H1 (cell line): ENCODE results near the gene SGMS2. TPM values are rescaled to one million over a fixed set of nuclear protein-coding genes. Genes with fewer than 3 reads are reported as not detected.
A peak's percentile ranks its signal among the peaks of the same experiment; 100 is the strongest.

Source experiments
- CTCF ChIA-PET: fragments of 300-600 bp; sonication (Branson Sonifier 250); formaldehyde crosslinking; loops from one replicate; lab custom pipeline; 2021; ENCODE audit not compliant: partially characterized antibody; lab: Charles Lee
- POLR2A ChIA-PET: fragments of 300-600 bp; sonication (Branson Sonifier 250); formaldehyde crosslinking; loops from one replicate; lab custom pipeline; 2021; ENCODE audit warnings: inconsistent platforms; ENCODE audit not compliant: partially characterized antibody; lab: Charles Lee
- DNase-seq, 2 experiments: peaks; one replicate each; pipeline versions ENCODE4 v3.0.0 to v3.0.0-alpha.2; 2010 to 2022; ENCODE audit warnings: low spot score in 2 of 2, low read depth in 1 of 2, mixed read lengths in 1 of 2
- FAIRE-seq: peaks from 2 replicates; lab custom pipeline; 2011; peaks lifted over from hg19 to GRCh38; lab: Jason Lieb, UNC
- H2AFZ ChIP-seq: 2 replicates; pipeline ENCODE4 v1.8.1; 2012; ENCODE audit warnings: low read length, inconsistent platforms
- H2AK5ac ChIP-seq: 2 replicates; pipeline ENCODE4 v1.6.1; 2013; ENCODE audit warnings: low read depth, low read length
- H2BK120ac ChIP-seq: replicated peaks from 2 replicates; pipeline ENCODE3; 2013; ENCODE audit warnings: low read depth, low read length, inconsistent platforms
- H2BK12ac ChIP-seq: 2 replicates; pipeline ENCODE4 v1.6.1; 2013; ENCODE audit warnings: low read depth, low read length
- H2BK15ac ChIP-seq: 2 replicates; pipeline ENCODE4 v1.6.1; 2013; ENCODE audit warnings: low read length
- H2BK20ac ChIP-seq: 2 replicates; pipeline ENCODE4 v1.6.1; 2013; ENCODE audit warnings: low read length
- H2BK5ac ChIP-seq: 2 replicates; pipeline ENCODE4 v1.6.1; 2013; ENCODE audit warnings: low read depth, low read length
- H3K14ac ChIP-seq: 2 replicates; pipeline ENCODE4 v1.6.1; 2013; ENCODE audit warnings: inconsistent platforms; ENCODE audit not compliant: insufficient read length
- H3K18ac ChIP-seq: 2 replicates; pipeline ENCODE4 v1.6.1; 2013; ENCODE audit warnings: low read length; ENCODE audit errors: extremely low read depth
- H3K23ac ChIP-seq: 2 replicates; pipeline ENCODE4 v1.6.1; 2013; ENCODE audit warnings: inconsistent platforms; ENCODE audit not compliant: insufficient read length
- H3K23me2 ChIP-seq: 2 replicates; pipeline ENCODE4 v1.6.1; 2013; ENCODE audit warnings: low read depth, low read length
- H3K27ac ChIP-seq: 2 replicates; pipeline ENCODE4 v1.6.1; 2011; ENCODE audit warnings: low read depth, low read length, inconsistent platforms
- H3K27me3 ChIP-seq, 4 experiments: replicated peaks in 1 of 4; 1 replicate in 1 of 4; 2 replicates in 3 of 4; pipeline versions ENCODE4 v1.6.1 to v1.8.1; 2011 to 2013; ENCODE audit warnings: low read length in 3 of 4, mild to moderate bottlenecking in 3 of 4, inconsistent platforms in 2 of 4, mixed read lengths in 2 of 4, moderate library complexity in 1 of 4; ENCODE audit not compliant: control insufficient read depth in 3 of 4, insufficient read depth in 3 of 4; ENCODE audit errors: extremely low read depth in 1 of 4
- H3K36me3 ChIP-seq, 4 experiments: 2 replicates each; pipeline versions ENCODE4 v1.6.1 to v1.8.1; 2011 to 2013; ENCODE audit warnings: mild to moderate bottlenecking in 4 of 4, low read length in 3 of 4, moderate library complexity in 2 of 4, control low read depth in 1 of 4, inconsistent platforms in 1 of 4; ENCODE audit not compliant: insufficient read depth in 4 of 4, control insufficient read depth in 2 of 4
- H3K4ac ChIP-seq: replicated peaks from 2 replicates; pipeline ENCODE3; 2013; ENCODE audit warnings: low read length, low read depth, mixed read lengths, inconsistent platforms; ENCODE audit not compliant: insufficient read length
- H3K4me1 ChIP-seq, 4 experiments: replicated peaks in 1 of 4; 1 replicate in 1 of 4; 2 replicates in 3 of 4; pipeline versions ENCODE4 v1.6.1 to v1.8.1; 2011 to 2013; ENCODE audit warnings: low read length in 3 of 4, inconsistent platforms in 2 of 4, mixed read lengths in 1 of 4; ENCODE audit not compliant: insufficient read depth in 4 of 4, control insufficient read depth in 3 of 4
- H3K4me2 ChIP-seq, 2 experiments: 2 replicates each; pipeline versions ENCODE4 v1.6.1 to v1.8.1; 2011 to 2013; ENCODE audit warnings: low read depth in 2 of 2, low read length in 2 of 2, control low read depth in 1 of 2, inconsistent platforms in 1 of 2, mild to moderate bottlenecking in 1 of 2; ENCODE audit not compliant: insufficient read depth in 1 of 2
- H3K4me3 ChIP-seq, 4 experiments: fragments of 200-600, 300-600 bp in 1 of 4; sonication (generic), shearing (Covaris generic), sonication (Bioruptor Twin) in 1 of 4; 2 replicates each; pipeline versions ENCODE4 v1.5.1 to v1.8.1; 2011 to 2016; ENCODE audit warnings: low read length in 4 of 4, low read depth in 3 of 4, control low read depth in 2 of 4, inconsistent platforms in 2 of 4, mild to moderate bottlenecking in 2 of 4, mixed read lengths in 1 of 4, moderate library complexity in 1 of 4; ENCODE audit not compliant: insufficient read depth in 2 of 4; ENCODE audit errors: extremely low read depth in 1 of 4
- H3K56ac ChIP-seq: replicated peaks from 2 replicates; pipeline ENCODE3; 2013; ENCODE audit warnings: low read depth, mild to moderate bottlenecking, mixed read lengths, low read length, inconsistent platforms; ENCODE audit not compliant: insufficient read length
- H3K79me1 ChIP-seq: 2 replicates; pipeline ENCODE4 v1.6.1; 2013; ENCODE audit warnings: low read depth, low read length, control low read depth
- H3K79me2 ChIP-seq, 2 experiments: 2 replicates each; pipeline versions ENCODE4 v1.6.1 to v1.8.1; 2012 to 2013; ENCODE audit warnings: low read length in 2 of 2, mild to moderate bottlenecking in 2 of 2, inconsistent platforms in 1 of 2; ENCODE audit not compliant: insufficient read depth in 2 of 2, control insufficient read depth in 1 of 2
- H3K9ac ChIP-seq, 4 experiments: replicated peaks in 1 of 4; 1 replicate in 1 of 4; 2 replicates in 3 of 4; pipeline versions ENCODE4 v1.6.1 to v1.8.1; 2011 to 2013; ENCODE audit warnings: low read depth in 3 of 4, low read length in 3 of 4, control low read depth in 2 of 4, mild to moderate bottlenecking in 2 of 4, moderate library complexity in 2 of 4, inconsistent platforms in 1 of 4; ENCODE audit errors: extremely low read depth in 1 of 4
- H3K9me3 ChIP-seq, 2 experiments: 2 replicates each; pipeline versions ENCODE4 v1.6.1 to v1.8.1; 2012 to 2013; ENCODE audit warnings: mild to moderate bottlenecking in 2 of 2, moderate library complexity in 2 of 2, control low read depth in 1 of 2, inconsistent platforms in 1 of 2, low read depth in 1 of 2, low read length in 1 of 2, mixed read lengths in 1 of 2; ENCODE audit not compliant: insufficient read depth in 2 of 2
- H4K20me1 ChIP-seq, 2 experiments: replicated peaks in 1 of 2; 2 replicates each; pipeline versions ENCODE3 to v1.8.1; 2011 to 2013; ENCODE audit warnings: inconsistent platforms in 2 of 2, low read length in 2 of 2, mild to moderate bottlenecking in 1 of 2; ENCODE audit not compliant: insufficient read depth in 2 of 2, control insufficient read depth in 1 of 2
- H4K5ac ChIP-seq: 2 replicates; pipeline ENCODE4 v1.6.1; 2013; ENCODE audit warnings: low read length, low read depth, mixed read lengths, inconsistent platforms; ENCODE audit not compliant: insufficient read length
- H4K8ac ChIP-seq: 2 replicates; pipeline ENCODE4 v1.8.0; 2013; ENCODE audit warnings: mild to moderate bottlenecking, moderate library complexity, low read length, inconsistent platforms; ENCODE audit not compliant: insufficient read depth; ENCODE audit errors: extremely low read depth
- H4K91ac ChIP-seq: replicated peaks from 2 replicates; pipeline ENCODE3; 2013; ENCODE audit warnings: low read length, mixed read lengths, inconsistent platforms; ENCODE audit not compliant: insufficient read length
- ATF3 ChIP-seq: IDR thresholded peaks from 2 replicates; pipeline ENCODE4 v1.6.1; 2011; ENCODE audit warnings: low read depth, mild to moderate bottlenecking, low read length; ENCODE audit not compliant: insufficient read depth
- JUN ChIP-seq: IDR thresholded peaks from 2 replicates; pipeline ENCODE4 v1.6.1; 2011; ENCODE audit warnings: low read depth, mild to moderate bottlenecking, improper control_type of control experiment, low read length
- SP1 ChIP-seq: IDR thresholded peaks from 2 replicates; pipeline ENCODE4 v1.6.1; 2011; ENCODE audit warnings: low read depth, low read length
- ZNF274 ChIP-seq: IDR thresholded peaks from 2 replicates; pipeline ENCODE4 v1.7.0; 2012; ENCODE audit warnings: low read length, borderline replicate concordance; ENCODE audit errors: extremely low read depth
- WGBS, 2 experiments: shearing (Covaris generic) in 1 of 2; methylation state at CpG; one replicate each; pipeline versions ENCODE4 v1.1.6 to v1.1.7; 2013 to 2015; ENCODE audit warnings: low lambda C conversion rate in 2 of 2, mixed read lengths in 2 of 2, inconsistent platforms in 1 of 2, low coverage in 1 of 2, missing lambda C conversion rate in 1 of 2; ENCODE audit not compliant: insufficient replicate concordance in 2 of 2, insufficient coverage in 1 of 2, insufficient read length in 1 of 2; ENCODE audit errors: extremely low coverage in 1 of 2, missing lambda C conversion rate in 1 of 2; 5-methylcytosine and 5-hydroxymethylcytosine counted together
- polyA plus RNA-seq, 7 experiments: library from polyadenylated mRNA; depleted of rRNA in 3 of 7; stranded (reverse) in 5 of 7; unstranded in 2 of 7; fragments of >200 nt in 5 of 7; fragments of 200-250 nt in 2 of 7; gene quantifications; 1 replicate in 5 of 7; 2 replicates in 1 of 7; 4 replicates in 1 of 7; pipeline versions ENCODE4 v1.2.1 to v1.2.3, GENCODE V29; 2011 to 2013; ENCODE audit warnings: missing spikeins in 2 of 7, mixed read lengths in 2 of 7
- total RNA-seq: library from RNA; stranded (reverse); fragmentation: NEBNext Ultra II Directional; extraction: Animal tissue kit (Norgen Biotek cat#: 25700); gene quantifications from 2 replicates; pipeline ENCODE4 v1.2.1, GENCODE V29; 2021

Gene SGMS2
- total and polyA plus RNA-seq, 2 of the 8 experiments (the other 6 are each of a cell fraction or from before 2014, with no cell fraction given): 0.04 to 1.3 TPM

- ChIA-PET CTCF (interaction anchor here (1.1 to 2.5 kb wide), 4 partner anchors 14 to 88 kb away, joined by 3 to 9 read pairs (median 6); no protein-coding TSS in a partner anchor), POLR2A (interaction anchor here (1.0 kb wide), 1 partner anchor 7 kb away, joined by 4 read pairs; no protein-coding TSS in a partner anchor)
- DNase-seq: peak in 1 of 2 experiments; percentile 63
- Histone ChIP-seq H3K14ac (no peak overlapping the region), H3K56ac (no peak overlapping the region), H2BK20ac (no peak overlapping the region), H2AFZ (no peak overlapping the region), H4K91ac (no peak overlapping the region), H3K36me3 (no peaks in the 10 kb centered on the region), H3K9ac (no peak overlapping the region), H3K4me3 (peak overlapping the region; percentile 46 to 77 (median 51)), H2BK120ac (no peak overlapping the region), H3K23ac (no peak overlapping the region), H2BK15ac (no peak overlapping the region), H3K79me1 (no peaks in the 10 kb centered on the region), H3K9me3 (no peaks in the 10 kb centered on the region), H2AK5ac (no peak overlapping the region), H2BK12ac (no peak overlapping the region), H3K4me1 (peaks cover 0 to 4% (median 2%) of the 10 kb centered on the region in 4 experiments; a peak in 6 of 7 replicates), H3K27me3 (peaks cover 38 to 77% (median 72%) of the 10 kb centered on the region in 4 experiments), H3K4me2 (peak overlapping the region; percentile 83 to 99), H3K79me2 (no peaks in the 10 kb centered on the region), H3K4ac (no peak overlapping the region), H2BK5ac (no peak overlapping the region), H3K27ac (no peak overlapping the region), H3K23me2 (peaks cover 11% of the 10 kb centered on the region), H3K18ac (peak overlapping the region; percentile 48), H4K8ac (no peak overlapping the region), H4K20me1 (peaks cover 0 to 5% of the 10 kb centered on the region in 2 experiments), H4K5ac (no peak overlapping the region)
- no peak for FAIRE-seq
- WGBS, 2 experiments: 6% methylated on average over 27 of the region's 39 CpGs; no CpG with 5 or more reads in 1 of the 2 experiments
- no peak for TF ChIP-seq SP1
- TF ChIP-seq ATF3: no peak
- TF ChIP-seq JUN: no peak
- no peak for TF ChIP-seq ZNF274
These were observed 516 bp downstream of the SGMS2 start for GRCh38 chr4:107825072-107825824.
